Right lobe of liver (tissue), 4 donors: Measurements from ENCODE around the gene NT5C1A.

Experiments used
- CTCF ChIP-seq, 4 donors: fragments of 200-600 bp in 3 of 4; fragments of 450-650 bp in 1 of 4; IDR thresholded peaks; one replicate each; pipeline versions ENCODE4 v1.5.1 to v1.8.0; 2016 to 2022; ENCODE audit warnings: antibody characterized with exemption in 4 of 4, mild to moderate bottlenecking in 2 of 4
- POLR2A ChIP-seq: fragments of 450-650 bp; IDR thresholded peaks from one replicate; pipeline ENCODE4 v1.6.1; 2017; ENCODE audit warnings: antibody characterized with exemption, mild to moderate bottlenecking
- donor health status: DM: no; HTN: no; CAD: no.
- donor health status: DM: no; HTN: no; CAD: no.
- donor health status: DM: no; HTN: yes; CAD: no.

DNA sequence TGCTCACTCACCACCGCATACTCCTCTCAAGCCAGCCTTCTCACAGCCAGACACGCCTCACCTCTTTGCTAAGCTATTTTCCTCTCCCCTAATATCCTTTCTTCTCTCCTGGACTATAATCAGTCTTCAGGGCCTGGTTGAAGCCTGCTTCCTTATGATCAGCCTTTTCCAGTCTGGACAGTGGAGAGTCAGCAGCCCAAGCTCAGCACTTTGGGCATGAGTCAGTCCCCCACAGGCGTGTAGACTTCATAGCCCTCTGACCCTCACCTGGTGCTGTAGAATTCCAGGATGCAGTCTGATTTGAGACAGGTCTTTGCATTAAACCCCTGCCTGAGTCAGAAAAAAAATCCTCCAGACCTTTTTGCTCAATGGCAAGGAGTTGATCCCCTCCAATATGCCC is 16.8 kb upstream of the NT5C1A start:
- TF ChIP-seq CTCF (IDR thresholded peaks at IDR 0.05), result no peak
- TF ChIP-seq POLR2A, result no peak
